Lower lobe of right lung (tissue), 2 donors: ENCODE measurements around the gene VANGL1. TPM values are rescaled to one million over a fixed set of nuclear protein-coding genes. Genes with fewer than 3 reads are reported as not detected.

ENCODE experiments used
- ATAC-seq, 2 donors: fragments of 200-7000 bp; cut with Tn5 transposase; one replicate each; pipeline ENCODE4 v1.9.1; 2020 to 2022; ENCODE audit warnings: mild to moderate bottlenecking in 2 of 2, moderate library complexity in 2 of 2
- DNase-seq: peaks from one replicate; pipeline ENCODE4 v3.0.0-alpha.2; 2020
- H3K27ac ChIP-seq: fragments of 200-600 bp; one replicate; pipeline ENCODE4 v1.8.0; 2022
- H3K27me3 ChIP-seq: fragments of 200-600 bp; one replicate; pipeline ENCODE4 v1.8.0; 2022; ENCODE audit warnings: low read depth
- H3K36me3 ChIP-seq: fragments of 200-600 bp; one replicate; pipeline ENCODE4 v1.8.0; 2022; ENCODE audit warnings: mild to moderate bottlenecking
- H3K4me1 ChIP-seq: fragments of 200-600 bp; one replicate; pipeline ENCODE4 v1.8.0; 2022
- H3K4me3 ChIP-seq: fragments of 200-600 bp; one replicate; pipeline ENCODE4 v1.8.0; 2022; ENCODE audit warnings: mild to moderate bottlenecking
- H3K9me3 ChIP-seq: fragments of 200-600 bp; one replicate; pipeline ENCODE4 v1.8.0; 2022
- intact Hi-C: fragments of 100-400 bp; cut with DNase I; formaldehyde crosslinking; loops from one replicate; pipeline ENCODE4 v1.11.0; 2022
- total RNA-seq: library from RNA; stranded (reverse); fragmentation: NEBNext Ultra II Directional; extraction: Animal tissue kit (Norgen Biotek cat#: 25700); gene quantifications from one replicate; pipeline ENCODE4 v1.2.1, GENCODE V29; 2021
- TF ChIP-seq, protein P1 (sequence below): fragments of 200-600 bp; IDR thresholded peaks from one replicate; pipeline ENCODE4 v1.8.0; 2022; ENCODE audit warnings: antibody characterized with exemption, mild to moderate bottlenecking
- donor health status: DM: no; HTN: yes; CAD: no; lungs with severe emphysema.

VANGL1 gene
- total RNA-seq, 1 donor from 2014 or later, result 10.9 TPM

DNA sequence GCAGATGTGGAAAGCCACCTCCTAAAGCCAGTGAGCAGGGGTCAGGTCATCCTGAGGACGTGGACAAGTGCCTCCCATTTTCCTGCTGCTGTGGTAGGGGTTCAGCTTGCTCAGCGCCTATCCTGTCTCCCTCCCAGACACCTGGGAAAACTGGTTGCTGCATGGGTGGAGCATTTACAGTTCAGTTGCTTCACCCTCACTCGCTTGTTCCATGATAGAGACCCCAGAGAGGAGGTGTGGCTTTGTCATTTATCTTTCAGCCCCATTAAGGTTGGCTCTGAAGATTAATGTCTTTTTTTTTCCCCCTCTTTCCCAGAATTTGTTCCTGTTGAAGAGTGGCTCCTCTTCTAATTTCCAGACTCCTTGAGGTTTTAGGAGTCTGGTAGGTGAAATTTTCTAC lies 9.2 kb downstream of the VANGL1 start:
- peaks cover 7% of the 10 kb centered on the region for H3K36me3 ChIP-seq
- no peaks in the 10 kb centered on the region for H3K9me3 ChIP-seq
- H3K4me1 ChIP-seq, result peaks cover 33% of the 10 kb centered on the region
- TF ChIP-seq, protein P1, sequence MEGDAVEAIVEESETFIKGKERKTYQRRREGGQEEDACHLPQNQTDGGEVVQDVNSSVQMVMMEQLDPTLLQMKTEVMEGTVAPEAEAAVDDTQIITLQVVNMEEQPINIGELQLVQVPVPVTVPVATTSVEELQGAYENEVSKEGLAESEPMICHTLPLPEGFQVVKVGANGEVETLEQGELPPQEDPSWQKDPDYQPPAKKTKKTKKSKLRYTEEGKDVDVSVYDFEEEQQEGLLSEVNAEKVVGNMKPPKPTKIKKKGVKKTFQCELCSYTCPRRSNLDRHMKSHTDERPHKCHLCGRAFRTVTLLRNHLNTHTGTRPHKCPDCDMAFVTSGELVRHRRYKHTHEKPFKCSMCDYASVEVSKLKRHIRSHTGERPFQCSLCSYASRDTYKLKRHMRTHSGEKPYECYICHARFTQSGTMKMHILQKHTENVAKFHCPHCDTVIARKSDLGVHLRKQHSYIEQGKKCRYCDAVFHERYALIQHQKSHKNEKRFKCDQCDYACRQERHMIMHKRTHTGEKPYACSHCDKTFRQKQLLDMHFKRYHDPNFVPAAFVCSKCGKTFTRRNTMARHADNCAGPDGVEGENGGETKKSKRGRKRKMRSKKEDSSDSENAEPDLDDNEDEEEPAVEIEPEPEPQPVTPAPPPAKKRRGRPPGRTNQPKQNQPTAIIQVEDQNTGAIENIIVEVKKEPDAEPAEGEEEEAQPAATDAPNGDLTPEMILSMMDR, result no peak
- ATAC-seq (no peak), DNase-seq (no peak)
- H3K4me3 ChIP-seq, result no peak overlapping the region
- H3K27ac ChIP-seq, result no peak overlapping the region
- intact Hi-C loops, result no loop called here
- no peaks in the 10 kb centered on the region for H3K27me3 ChIP-seq

DNA sequence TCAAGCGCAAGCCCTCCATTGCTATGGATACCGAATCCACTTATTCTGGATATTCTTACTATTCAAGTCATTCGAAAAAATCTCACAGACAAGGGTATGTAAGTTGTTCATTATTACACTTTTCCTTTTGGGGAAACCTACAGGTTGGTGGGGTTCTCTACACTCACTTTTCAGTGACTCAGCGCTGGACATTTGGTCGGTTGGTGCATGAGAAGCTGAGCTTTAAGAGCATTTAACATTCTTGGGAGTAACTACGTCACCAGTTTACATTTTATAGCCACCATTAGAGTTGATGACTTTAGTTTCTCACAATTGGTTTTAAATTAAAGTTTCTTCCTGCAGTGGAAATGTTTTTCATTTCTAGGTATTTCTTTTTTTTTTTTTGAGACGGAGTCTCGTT lies 9.6 kb downstream of the VANGL1 start:
- DNase-seq (no peak), ATAC-seq (no peak)
- Histone ChIP-seq H3K27ac (no peak overlapping the region), H3K36me3 (peaks cover 7% of the 10 kb centered on the region), H3K9me3 (no peaks in the 10 kb centered on the region), H3K27me3 (no peaks in the 10 kb centered on the region), H3K4me1 (peaks cover 34% of the 10 kb centered on the region), H3K4me3 (no peak overlapping the region)
- intact Hi-C loops, result no loop called here
- TF ChIP-seq, protein P1, result no peak

DNA sequence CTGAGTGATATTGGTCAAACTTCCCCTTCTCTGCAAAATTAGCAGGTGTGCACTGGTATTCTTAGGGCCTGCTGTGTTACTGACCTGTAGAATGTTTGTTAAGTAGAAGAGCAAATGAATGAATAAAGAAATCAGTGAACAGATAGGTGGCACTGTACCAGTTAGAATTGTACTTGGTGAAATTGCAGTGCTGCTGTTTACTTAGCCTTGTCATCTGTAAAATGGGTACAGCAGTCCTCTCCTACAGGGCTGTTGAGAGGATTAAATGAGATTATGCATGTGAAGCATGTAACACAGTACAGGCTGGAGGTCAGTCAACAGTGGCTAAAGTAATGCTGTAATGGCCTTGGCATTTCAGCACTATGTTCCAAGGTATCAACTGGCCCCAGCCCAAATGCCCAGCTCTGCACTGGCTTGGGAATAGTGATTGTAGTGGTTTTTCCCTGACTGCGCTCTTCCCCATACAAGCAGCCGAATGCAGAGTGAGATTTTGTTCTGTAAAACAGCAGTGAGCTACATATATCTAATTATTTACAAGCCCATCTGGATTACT lies 10.5 kb downstream of the VANGL1 start:
- ATAC-seq (no peak), DNase-seq (no peak)
- Histone ChIP-seq H3K9me3 (no peaks in the 10 kb centered on the region), H3K4me3 (no peak overlapping the region), H3K27ac (no peak overlapping the region), H3K27me3 (no peaks in the 10 kb centered on the region), H3K36me3 (peaks cover 7% of the 10 kb centered on the region), H3K4me1 (peaks cover 36% of the 10 kb centered on the region)
- TF ChIP-seq, protein P1, result no peak
- intact Hi-C loops, result no loop called here

DNA sequence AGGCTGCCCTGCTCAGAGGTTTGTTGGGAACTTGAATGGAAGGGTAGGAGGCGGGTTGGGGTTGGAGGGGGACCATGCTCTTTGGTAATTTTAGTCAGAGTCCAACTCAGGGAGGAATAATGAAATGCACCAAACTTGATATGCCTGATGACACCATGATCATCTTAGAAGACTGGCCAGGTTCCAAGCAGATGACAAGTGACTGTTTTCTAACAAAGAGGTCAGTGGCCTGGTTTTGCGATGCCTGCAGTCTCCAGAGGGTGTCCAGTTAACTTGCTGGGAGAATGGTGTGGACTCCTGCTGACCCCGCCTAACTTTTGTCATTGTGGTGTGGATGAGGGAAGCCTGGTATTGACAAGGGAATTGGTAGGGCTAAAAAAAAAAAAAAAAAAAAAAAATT lies 12.4 kb downstream of the VANGL1 start:
- Histone ChIP-seq H3K4me1 (peaks cover 33% of the 10 kb centered on the region), H3K27me3 (no peaks in the 10 kb centered on the region), H3K36me3 (peaks cover 7% of the 10 kb centered on the region), H3K27ac (no peak overlapping the region), H3K4me3 (no peak overlapping the region), H3K9me3 (no peaks in the 10 kb centered on the region)
- no peak for ATAC-seq
- no peak for DNase-seq
- TF ChIP-seq, protein P1, result no peak
- intact Hi-C loops, result no loop called here

DNA sequence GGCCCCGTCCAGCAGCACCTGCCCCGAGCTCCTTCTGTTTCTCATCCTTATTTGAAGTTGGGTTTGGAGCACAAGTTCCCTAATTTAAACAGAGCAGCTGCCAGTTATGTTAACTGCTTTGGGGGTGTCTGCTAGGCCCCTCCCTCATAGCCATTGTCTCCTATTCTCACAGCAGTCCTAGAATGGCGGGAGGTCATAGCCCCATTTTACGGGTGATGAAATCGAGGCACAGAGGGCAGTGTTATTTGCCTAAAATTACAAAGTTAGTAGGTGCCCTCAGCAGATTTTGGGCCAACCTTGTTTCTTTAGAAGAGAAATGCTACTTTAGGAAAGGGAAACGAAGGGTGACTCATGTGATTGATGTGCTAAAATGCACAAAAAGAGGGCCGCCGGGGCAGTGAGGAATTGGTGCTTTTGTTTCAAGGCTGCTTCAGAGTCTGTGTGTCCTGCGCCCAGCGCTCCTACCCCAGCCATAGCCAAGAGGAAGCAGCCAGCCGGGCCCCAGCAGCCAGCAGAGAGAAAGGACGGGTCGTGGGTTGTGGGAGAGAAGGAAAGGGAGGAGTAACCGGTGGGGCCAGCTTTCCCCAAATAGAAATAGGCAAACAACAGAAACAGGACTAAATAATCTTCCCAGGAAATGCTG lies 13.0 kb downstream of the VANGL1 start:
- Histone ChIP-seq H3K4me1 (peaks cover 28% of the 10 kb centered on the region), H3K27ac (peak overlapping the region; percentile 38), H3K9me3 (no peaks in the 10 kb centered on the region), H3K4me3 (no peak overlapping the region), H3K36me3 (peaks cover 10% of the 10 kb centered on the region), H3K27me3 (no peaks in the 10 kb centered on the region)
- TF ChIP-seq, protein P1, result no peak
- ATAC-seq (peak in 1 of 2 donors; percentile 46), DNase-seq (no peak)
- intact Hi-C loops, result no loop called here
